Ovary (tissue), 9 donors: ENCODE data around the gene CNNM3. TPM values are rescaled to one million over a fixed set of nuclear protein-coding genes. Genes with fewer than 3 reads are reported as not detected.

ENCODE experiments used
- DNase-seq, 5 donors: peaks; one replicate each; pipeline ENCODE4 v3.0.0-alpha.2; 2019 to 2020
- H3K27ac ChIP-seq, 2 donors: fragments of 200-600 bp; one replicate each; pipeline versions ENCODE4 v1.5.1 to v1.8.0; 2019 to 2022
- H3K27me3 ChIP-seq: fragments of 200-600 bp; one replicate; pipeline ENCODE4 v1.8.0; 2022
- H3K36me3 ChIP-seq: fragments of 200-600 bp; sonication (generic); one replicate; pipeline ENCODE4 v1.5.1; 2019
- H3K4me1 ChIP-seq: one replicate; pipeline ENCODE4 v1.8.1; 2013; ENCODE audit warnings: mild to moderate bottlenecking, moderate library complexity; ENCODE audit not compliant: insufficient read depth
- H3K4me3 ChIP-seq: fragments of 200-600 bp; sonication (generic); one replicate; pipeline ENCODE4 v1.5.1; 2017
- H3K9me3 ChIP-seq, 2 donors: fragments of 200-600 bp in 1 of 2; sonication (generic) in 1 of 2; one replicate each; pipeline versions ENCODE4 v1.5.1 to v1.8.1; 2013 to 2019; ENCODE audit warnings: mild to moderate bottlenecking in 1 of 2, moderate library complexity in 1 of 2
- EP300 ChIP-seq: sonication (generic); formaldehyde crosslinking; IDR thresholded peaks from one replicate; pipeline ENCODE4 v1.6.1; 2017; ENCODE audit warnings: antibody characterized with exemption
- POLR2A ChIP-seq: fragments of 450-650 bp; IDR thresholded peaks from one replicate; pipeline ENCODE4 v1.6.1; 2017; ENCODE audit warnings: antibody characterized with exemption, mild to moderate bottlenecking, moderate library complexity
- WGBS, 3 donors: extraction: QIAGEN DNeasy Blood & Tissue Kit in 1 of 3; methylation state at CpG; one replicate each; pipeline versions ENCODE4 v1.1.5 to v1.1.7; 2013 to 2017; 5-methylcytosine and 5-hydroxymethylcytosine counted together
- intact Hi-C, 4 donors: fragments of 100-400 bp; cut with DNase I; formaldehyde crosslinking; loops; one replicate each; pipeline versions ENCODE4 v1.11.0 to v1.15.1; 2022 to 2023
- polyA plus RNA-seq, 2 donors: library from polyadenylated mRNA; stranded (reverse); fragments of 200-250 nt in 1 of 2; fragments of 350-450 nt in 1 of 2; fragmentation: Illumina TruSeq in 1 of 2; extraction: RNeasy Lipid Tissue Mini Kit (QIAGEN cat#74804) in 1 of 2; gene quantifications; one replicate each; pipeline ENCODE4 v1.2.3, GENCODE V29; 2013 to 2014
- total RNA-seq, 7 donors: library from RNA; depleted of rRNA in 2 of 7; stranded (reverse); fragments of >200 nt in 2 of 7; fragmentation: NEBNext Ultra II Directional in 3 of 7; extraction: Animal tissue kit (Norgen Biotek cat#: 25700) in 3 of 7; gene quantifications; one replicate each; pipeline versions ENCODE4 v1.1.0 to v1.2.4, GENCODE V29; 2016 to 2023
- TF ChIP-seq, protein P1 (sequence below), 3 donors: fragments of 450-650 bp in 2 of 3; fragments of 200-600 bp in 1 of 3; IDR thresholded peaks; one replicate each; pipeline versions ENCODE4 v1.5.1 to v1.8.0; 2016 to 2022; ENCODE audit warnings: antibody characterized with exemption in 3 of 3, mild to moderate bottlenecking in 1 of 3
- donor health status: DM: no; HTN: no; CAD: no; lungs with moderate emphysema.
- donor health status: DM: no; HTN: no; CAD: no.
- donor health status: Bipolar disorder and iron deficiency.
- donor health status: DM: yes; HTN: yes; CAD: no.
- donor health status: DM: no; HTN: no; CAD: no.
- donor health status: DM: yes; HTN: yes; CAD: no.

Gene CNNM3
- total and polyA plus RNA-seq, 9 donors = 13.0 to 23.1 (median 16.6) TPM

DNA sequence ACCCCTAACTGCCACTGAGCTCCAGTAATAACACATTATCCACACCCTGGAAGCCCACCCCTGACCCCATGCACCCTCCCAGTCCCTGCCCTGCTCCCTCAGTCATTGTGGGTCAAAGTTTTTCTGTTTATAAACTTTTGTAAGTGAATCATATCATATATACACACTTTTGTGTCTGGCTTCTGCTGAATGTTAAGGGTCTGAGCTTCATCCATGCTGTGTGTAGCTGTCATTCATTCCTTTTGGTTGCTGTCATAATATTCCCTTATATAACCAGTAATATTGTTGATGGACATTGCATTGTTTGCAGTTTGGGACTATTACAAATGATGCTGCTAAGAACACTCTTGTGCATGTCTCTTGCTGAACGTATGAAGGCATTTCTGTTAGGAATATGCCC, 40.9 kb upstream of the CNNM3 start:
- 0% methylated on average over 1 of the region's 1 CpG for WGBS, 3 donors
- H3K4me3 ChIP-seq = no peak overlapping the region
- TF ChIP-seq EP300 (no peak), POLR2A (no peak)
- TF ChIP-seq, protein P1, sequence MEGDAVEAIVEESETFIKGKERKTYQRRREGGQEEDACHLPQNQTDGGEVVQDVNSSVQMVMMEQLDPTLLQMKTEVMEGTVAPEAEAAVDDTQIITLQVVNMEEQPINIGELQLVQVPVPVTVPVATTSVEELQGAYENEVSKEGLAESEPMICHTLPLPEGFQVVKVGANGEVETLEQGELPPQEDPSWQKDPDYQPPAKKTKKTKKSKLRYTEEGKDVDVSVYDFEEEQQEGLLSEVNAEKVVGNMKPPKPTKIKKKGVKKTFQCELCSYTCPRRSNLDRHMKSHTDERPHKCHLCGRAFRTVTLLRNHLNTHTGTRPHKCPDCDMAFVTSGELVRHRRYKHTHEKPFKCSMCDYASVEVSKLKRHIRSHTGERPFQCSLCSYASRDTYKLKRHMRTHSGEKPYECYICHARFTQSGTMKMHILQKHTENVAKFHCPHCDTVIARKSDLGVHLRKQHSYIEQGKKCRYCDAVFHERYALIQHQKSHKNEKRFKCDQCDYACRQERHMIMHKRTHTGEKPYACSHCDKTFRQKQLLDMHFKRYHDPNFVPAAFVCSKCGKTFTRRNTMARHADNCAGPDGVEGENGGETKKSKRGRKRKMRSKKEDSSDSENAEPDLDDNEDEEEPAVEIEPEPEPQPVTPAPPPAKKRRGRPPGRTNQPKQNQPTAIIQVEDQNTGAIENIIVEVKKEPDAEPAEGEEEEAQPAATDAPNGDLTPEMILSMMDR (IDR thresholded peaks at IDR 0.05) = no peak

DNA sequence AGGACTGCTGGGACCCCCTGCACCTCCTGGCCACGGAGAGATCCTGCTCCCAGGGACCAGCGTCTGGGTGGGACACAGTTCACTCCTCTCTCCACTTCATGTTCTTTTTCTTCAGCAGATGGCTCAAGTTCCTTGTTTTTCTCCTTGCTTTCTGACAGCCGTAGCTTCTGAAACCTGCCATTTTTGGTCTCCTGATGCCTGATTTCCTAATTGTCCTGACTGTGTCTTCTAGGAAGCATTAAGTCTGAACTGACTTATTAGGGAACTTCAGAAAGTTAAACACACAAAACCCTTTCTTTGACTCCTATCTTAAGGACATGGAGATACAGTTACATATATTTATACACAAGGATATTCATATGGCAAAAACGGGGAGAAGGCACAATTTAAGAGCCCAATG, 32.7 kb upstream of the CNNM3 start:
- Histone ChIP-seq H3K9me3 (no peaks in the 10 kb centered on the region), H3K27ac (no peak overlapping the region), H3K27me3 (no peaks in the 10 kb centered on the region), H3K4me3 (no peak overlapping the region), H3K36me3 (no peaks in the 10 kb centered on the region), H3K4me1 (peaks cover 3% of the 10 kb centered on the region)
- DNase-seq = no peak
- intact Hi-C loops = no loop called here
- 76 to 82% (median 81%) methylated on average over 4 of the region's 4 CpGs for WGBS, 3 donors
- TF ChIP-seq, protein P1 (IDR thresholded peaks at IDR 0.05) = no peak
- TF ChIP-seq EP300 = no peak
- no peak for TF ChIP-seq POLR2A

More for the DNA sequence above, 40.9 kb upstream of the CNNM3 start:
- intact Hi-C loops = no loop called here
- Histone ChIP-seq H3K27ac (no peak overlapping the region), H3K27me3 (no peaks in the 10 kb centered on the region), H3K9me3 (no peaks in the 10 kb centered on the region), H3K36me3 (no peaks in the 10 kb centered on the region), H3K4me1 (peaks cover 1% of the 10 kb centered on the region)
- DNase-seq = no peak

DNA sequence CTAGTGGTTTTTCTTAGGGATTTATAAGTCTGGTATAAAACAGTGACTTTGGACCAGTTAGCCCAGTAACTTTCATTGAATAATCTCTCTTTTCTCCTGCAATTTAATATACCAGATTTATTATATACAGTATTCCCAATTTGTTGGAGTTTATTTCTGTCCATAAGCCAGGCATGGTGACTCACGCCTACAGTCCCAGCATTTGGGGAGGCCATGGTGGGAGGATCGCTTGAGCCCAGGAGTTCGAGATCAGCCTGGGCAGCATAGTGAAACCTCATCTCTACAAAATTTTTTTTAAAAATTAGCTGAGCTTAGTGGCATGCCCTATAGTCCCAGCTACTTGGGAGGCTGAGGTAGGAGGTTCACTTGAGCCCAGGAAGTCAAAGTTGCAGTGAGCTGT, 28.7 kb upstream of the CNNM3 start:
- Histone ChIP-seq H3K4me1 (peaks cover 3% of the 10 kb centered on the region), H3K36me3 (no peaks in the 10 kb centered on the region), H3K27me3 (no peaks in the 10 kb centered on the region), H3K27ac (no peak overlapping the region), H3K4me3 (no peak overlapping the region), H3K9me3 (no peaks in the 10 kb centered on the region)
- WGBS, 3 donors = 81 to 96% (median 88%) methylated on average over 3 of the region's 3 CpGs
- DNase-seq = no peak
- intact Hi-C loops = no loop called here
- TF ChIP-seq, protein P1 (IDR thresholded peaks at IDR 0.05) = no peak
- TF ChIP-seq POLR2A = no peak
- no peak for TF ChIP-seq EP300

DNA sequence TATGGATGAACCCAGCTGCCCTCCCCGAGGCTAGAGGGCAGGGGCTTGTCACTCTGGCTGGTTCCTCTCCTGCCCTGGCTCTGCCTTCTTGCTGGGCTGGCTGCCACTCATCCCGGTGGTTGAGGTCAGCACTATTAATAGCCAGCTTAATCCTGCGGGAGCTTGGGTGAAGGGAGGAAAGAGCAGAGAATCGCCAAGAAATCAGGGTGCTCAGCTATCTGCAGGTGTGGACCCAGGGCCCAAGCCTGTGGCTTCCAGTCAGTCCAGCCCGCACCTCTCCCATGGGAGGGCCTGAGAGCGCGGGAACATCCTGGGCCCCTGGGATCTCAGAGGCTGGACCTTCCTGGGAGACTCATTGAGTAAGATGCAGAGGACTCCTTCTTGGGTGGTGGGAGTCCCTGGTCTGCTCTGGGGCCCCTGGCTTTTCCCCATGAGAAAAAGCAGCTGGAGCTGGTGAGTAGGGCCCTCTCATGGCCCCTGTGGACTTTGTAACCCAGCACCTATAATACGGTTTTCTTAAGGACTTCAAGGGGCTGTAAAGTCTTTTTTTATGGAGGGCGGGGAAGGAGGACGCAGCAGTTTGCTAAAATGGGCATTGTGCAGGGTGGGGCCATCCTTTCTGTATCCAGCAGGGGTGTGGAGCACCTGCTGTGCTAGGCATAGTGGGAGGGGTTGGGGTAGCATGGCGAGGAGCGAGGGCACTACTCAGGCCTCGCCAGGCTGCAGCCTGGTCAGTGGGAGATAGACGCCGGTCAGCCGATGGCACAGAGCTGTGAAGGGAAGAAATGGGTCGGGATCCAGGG, 27.4 kb upstream of the CNNM3 start:
- intact Hi-C loops = no loop called here
- DNase-seq = no peak
- no peaks in the 10 kb centered on the region for H3K27me3 ChIP-seq
- H3K4me1 ChIP-seq = peaks cover 3% of the 10 kb centered on the region
- TF ChIP-seq POLR2A (no peak), EP300 (no peak)
- TF ChIP-seq, protein P1 (IDR thresholded peaks at IDR 0.05) = no peak
- H3K9me3 ChIP-seq = no peaks in the 10 kb centered on the region
- no peaks in the 10 kb centered on the region for H3K36me3 ChIP-seq
- WGBS, 3 donors = 73 to 77% (median 75%) methylated on average over 17 of the region's 17 CpGs
- no peak overlapping the region for H3K4me3 ChIP-seq
- no peak overlapping the region for H3K27ac ChIP-seq
